ENCODE data around the gene SIRT2.
"Not testable (repeated sequence)": the region's sequence is repeated elsewhere in the genome, so short reads cannot be mapped to it uniquely, and the experiment has no call there.

SIRT2 gene

GRCh38 chr19:38892841-38893240 is 6.6 kb downstream of the SIRT2 start:
- no peak for DNase-seq

DNA sequence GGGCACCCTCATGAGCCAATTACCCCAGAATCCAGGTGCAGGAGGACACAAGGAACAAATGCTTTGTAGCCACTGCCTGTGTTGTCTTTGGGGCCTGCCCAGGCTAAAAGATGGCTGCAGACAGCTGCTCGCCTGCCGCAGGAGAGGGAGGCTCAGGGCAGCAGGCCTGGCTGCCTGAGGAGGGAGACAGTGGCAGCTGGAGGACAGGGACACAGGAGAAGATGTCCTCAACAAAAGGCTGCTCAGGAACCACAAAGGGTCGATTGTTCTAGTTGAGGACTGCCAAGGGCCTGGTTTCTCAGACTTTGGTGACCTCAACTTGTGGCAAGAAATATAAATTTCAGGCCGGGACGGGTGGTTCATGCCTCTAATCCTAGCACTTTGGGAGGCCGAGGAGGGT is 7.6 kb downstream of the SIRT2 start:
- DNase-seq, result no peak

DNA sequence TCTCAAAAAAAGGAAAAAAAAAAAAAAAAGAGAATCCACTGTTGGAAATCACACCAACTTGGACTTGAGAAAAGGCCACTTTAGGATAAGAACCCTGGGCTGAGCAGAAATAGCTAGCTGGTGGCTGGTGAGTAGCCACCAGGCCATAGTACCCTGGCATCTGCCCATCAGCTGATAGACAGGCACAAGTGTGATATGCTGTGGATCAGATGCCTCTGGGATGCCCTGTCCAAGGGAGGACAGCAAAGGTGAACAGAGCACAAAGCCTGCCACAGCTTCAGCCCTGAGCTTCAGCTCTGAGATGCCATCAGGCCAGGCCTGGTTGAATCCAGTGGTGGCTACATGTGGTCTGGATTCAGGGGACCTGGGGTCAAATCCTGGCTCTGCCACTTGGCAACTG is 8.7 kb downstream of the SIRT2 start:
- DNase-seq, result no peak

DNA sequence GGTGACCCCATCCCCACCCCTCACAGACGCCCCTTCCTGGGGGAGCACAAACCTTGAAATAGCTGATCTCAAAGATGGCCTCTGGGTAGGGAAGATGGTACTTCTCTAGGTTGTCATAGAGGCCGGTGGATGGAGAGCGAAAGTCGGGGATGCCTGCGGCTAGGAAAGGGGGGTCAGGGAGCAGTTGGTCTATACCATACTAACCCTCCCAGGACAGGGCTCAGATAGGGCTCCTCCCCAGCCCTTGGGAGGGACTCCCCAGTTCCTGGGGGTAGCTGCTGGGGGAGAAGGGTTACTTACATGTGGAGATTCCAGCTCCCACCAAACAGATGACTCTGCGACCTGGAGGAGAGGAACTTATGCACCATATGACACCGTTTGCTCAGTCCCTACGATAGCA is 9.6 kb downstream of the SIRT2 start:
- no peak for DNase-seq

GRCh38 chr19:38888876-38889275 is 10.5 kb downstream of the SIRT2 start:
- DNase-seq, result no peak

GRCh38 chr19:38884691-38885090 is 14.7 kb downstream of the SIRT2 start:
- DNase-seq, result not testable (repeated sequence)

DNA sequence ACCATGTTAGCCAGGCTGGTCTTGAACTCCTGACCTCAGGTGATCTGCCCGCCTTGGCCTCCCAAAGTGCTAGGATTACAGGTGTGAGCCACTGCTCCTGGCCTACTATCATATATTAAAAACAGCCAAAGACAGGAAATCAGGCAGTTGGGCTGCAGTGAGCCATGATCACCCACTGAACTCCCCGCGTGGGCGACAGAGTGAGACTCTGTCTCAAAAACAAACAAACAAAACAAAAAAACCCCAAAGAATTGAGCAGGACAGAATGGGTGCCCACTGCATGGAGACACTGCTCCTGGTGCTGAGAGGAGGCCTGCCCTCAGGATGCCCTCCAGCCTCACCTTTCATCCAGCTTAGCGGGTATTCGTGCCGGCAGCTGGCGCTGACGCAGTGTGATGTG is 16.1 kb downstream of the SIRT2 start:
- no peak for DNase-seq

DNA sequence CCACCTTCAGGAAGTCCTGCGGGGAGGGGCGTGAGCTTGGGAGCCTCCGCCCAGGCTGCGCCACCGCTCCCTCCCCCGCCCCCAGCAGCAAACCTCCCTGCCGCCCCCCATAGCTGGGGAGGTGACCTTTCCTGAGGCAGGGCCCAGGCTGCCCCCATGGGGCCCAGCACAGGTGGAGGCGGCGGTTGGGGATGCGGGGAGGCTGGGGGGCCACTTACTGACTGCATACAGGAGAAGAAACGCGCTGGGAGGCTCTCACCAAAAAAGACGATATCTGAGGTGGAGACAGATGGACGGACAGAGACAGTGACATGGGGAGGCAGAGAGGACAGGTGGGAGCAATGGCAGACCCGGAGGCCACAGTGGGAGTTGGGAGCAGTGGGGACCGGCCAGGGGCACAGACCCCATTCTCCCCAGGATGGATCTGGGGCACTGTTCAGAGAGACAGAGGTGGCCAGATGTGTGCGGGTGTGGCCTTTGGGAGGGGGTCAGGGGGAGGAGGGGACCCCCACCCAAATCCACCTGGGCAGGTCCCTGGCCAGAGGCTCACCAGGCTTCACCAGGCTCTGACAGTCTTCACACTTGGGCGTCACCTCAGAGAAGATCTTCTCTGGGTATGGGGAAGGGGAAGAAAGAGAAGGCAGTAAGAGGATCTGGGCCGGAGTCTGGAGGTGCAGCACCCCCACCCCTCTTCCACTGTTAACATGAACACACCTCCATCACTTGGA is 18.4 kb downstream of the SIRT2 start:
- no peak for DNase-seq

DNA sequence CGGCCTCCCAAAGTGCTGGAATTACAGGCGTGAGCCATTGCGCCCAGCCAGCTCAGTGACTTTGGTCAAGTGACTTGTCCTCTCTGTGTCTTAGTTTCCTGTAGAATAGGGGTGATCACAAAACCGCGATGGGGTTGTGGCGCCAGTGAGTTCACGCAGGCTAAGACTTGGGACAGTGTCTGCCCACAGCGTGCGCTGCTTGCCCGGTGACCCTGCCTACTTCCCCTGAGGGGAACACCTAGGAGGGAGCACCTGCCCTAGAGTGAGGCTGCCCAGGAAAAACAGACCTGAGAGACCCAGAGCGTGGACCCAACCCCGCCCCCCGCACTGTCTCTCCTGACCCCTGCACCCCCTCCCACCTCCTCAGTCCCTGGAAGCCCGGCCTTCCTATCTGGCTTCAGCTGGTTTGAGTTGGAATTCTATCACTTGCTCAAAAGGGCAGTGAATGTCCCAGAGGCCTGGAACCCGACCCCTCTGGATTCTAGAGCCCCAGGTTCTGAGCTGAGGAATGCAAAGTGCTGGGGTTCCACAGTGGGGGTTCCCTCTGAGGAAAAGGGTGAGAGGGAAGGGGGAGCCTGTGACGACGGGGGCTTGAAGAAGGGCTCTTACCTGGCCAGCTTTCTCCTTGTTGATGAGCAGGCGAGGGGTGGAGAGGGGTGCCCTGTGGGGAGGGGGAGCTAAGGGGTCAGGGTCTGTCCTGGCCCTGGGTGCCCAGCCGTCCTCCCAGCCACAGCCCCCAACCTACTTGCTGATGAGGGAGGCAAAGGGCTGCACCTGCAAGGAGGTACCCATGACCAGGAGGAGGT is 19.1 kb downstream of the SIRT2 start:
- DNase-seq, result no peak

DNA sequence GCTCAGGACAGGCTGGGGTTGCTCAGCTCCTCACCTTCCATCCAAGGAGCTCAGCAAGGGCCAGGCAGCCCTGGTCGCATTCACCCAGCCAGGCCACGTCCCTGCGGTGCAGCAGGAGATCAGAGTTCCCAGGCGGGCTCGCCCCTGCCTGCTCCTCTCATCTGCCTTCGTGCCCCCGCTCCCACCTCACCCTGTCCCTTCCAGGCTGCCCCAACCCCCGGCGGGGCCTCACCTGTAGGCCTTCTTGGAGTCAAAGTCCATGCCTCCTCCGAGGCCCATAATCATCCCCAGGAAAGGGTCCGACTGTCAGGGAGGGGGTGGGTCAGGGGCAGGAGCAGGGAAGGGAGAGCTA is 20.0 kb downstream of the SIRT2 start:
- DNase-seq, result no peak

- no peak for DNase-seq
Observed at GRCh38 chr19:38878575-38879399, 20.6 kb downstream of the SIRT2 start.

- no peak for DNase-seq
Observed at GRCh38 chr19:38877781-38878574, 21.4 kb downstream of the SIRT2 start, which contains the start of gene RINL. Gene RINL (minus strand): TSS chr19:38878275. CDS start chr19:38876742, 1,533 bp downstream.

- DNase-seq, result no peak
Observed at GRCh38 chr19:38875656-38876395, 23.6 kb downstream of the SIRT2 start.

DNA sequence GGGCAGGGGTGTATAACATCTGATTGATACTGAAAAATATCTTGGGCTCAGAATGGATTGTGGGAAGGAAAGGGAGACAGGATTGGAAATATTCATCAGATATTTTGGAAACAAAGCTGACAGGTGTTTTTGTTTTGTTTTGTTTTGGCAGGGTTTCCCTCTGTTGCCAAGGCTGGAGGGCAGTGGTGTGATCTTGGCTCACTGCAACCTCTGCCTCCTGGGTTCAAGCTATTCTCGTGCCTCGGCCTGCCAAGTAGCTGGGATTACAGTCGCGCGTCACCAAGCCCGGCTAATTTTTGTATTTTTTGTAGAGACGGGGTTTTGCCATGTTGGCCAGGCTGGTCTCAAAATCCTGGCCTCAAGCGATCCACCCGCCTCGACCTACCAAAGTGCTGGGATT is 26.0 kb downstream of the SIRT2 start:
- DNase-seq, result not testable (repeated sequence)

DNA sequence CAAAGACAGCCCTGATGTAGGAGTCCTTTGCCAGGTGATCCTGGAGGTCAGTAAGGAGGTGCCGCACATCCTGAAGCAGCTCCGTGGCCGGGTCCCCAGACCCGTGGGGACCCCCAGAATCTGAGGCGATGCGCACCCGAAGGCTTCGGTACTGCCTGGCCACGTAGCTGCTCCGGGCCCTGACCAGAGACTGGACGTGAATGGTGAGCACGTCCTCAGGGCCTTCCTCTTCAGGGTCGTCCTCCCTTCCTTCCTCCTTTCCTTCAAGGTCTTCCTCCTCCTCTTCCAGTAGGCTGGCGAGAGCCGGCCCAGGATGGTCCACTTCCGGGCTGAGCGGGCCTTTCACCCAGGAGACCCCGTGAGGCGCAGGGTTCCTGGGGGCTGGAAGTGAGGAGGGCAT is 28.8 kb downstream of the SIRT2 start:
- no peak for DNase-seq

GRCh38 chr19:38869836-38870607 is 29.4 kb downstream of the SIRT2 start:
- no peak for DNase-seq

DNA sequence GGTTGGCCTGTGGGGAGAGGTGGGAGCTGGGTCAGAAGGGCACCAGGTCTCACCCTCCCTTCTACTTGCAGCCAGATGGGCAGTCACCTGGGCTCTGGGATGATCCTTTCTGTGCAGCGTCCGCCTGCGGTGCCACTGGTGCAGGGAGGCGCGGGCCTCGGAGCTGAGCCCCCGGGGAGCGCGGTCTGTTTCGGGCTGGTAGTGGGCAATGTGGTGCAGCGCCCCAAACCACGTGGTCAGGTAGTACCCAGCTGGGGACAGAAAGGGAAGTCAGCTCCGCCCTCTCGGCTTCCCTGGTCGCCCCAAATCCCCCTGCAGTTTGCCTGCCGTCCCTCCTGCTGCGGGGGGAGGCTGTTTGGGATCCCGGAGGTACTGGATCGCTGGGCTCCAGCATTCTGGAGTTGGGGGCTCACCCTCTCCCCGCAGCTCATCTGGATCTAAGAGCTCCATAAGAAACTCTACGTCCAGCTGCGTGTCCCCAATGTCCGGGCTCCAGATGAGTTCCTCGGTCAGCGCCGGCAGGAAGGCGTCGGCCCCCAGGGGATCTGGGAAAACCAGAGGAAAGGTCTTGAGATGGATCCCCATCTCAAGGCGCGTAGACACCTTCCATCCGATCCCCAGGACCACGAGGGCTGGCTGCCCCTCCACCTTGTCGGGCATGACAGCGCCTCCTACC is 30.1 kb downstream of the SIRT2 start:
- no peak for DNase-seq

GRCh38 chr19:38868551-38868950 is 30.9 kb downstream of the SIRT2 start:
- no peak for DNase-seq

- DNase-seq, result no peak
Observed at GRCh38 chr19:38867171-38867780, 32.1 kb downstream of the SIRT2 start.
